Renal cortex interstitium (tissue), 11 donors: ENCODE results near the gene PI4K2B. TPM values are rescaled to one million over a fixed set of nuclear protein-coding genes. Genes with fewer than 3 reads are reported as not detected.
A peak's percentile ranks its signal among the peaks of the same experiment; 100 is the strongest.
"Not testable (repeated sequence)": the region's sequence is repeated elsewhere in the genome, so short reads cannot be mapped to it uniquely, and the experiment has no call there.

Experiments used
- DNase-seq, 11 donors: peaks; one replicate each; pipeline ENCODE4 v3.0.0-alpha.2; 2013; ENCODE audit warnings: low read depth in 9 of 11, low spot score in 4 of 11; ENCODE audit errors: extremely low read depth in 1 of 11
- polyA plus RNA-seq, 3 donors: library from polyadenylated mRNA; unstranded; fragments of 120-200 nt; gene quantifications; one replicate each; pipeline ENCODE4 v1.2.1, GENCODE V29; 2013; ENCODE audit not compliant: insufficient read length in 3 of 3

PI4K2B gene
- polyA plus RNA-seq, 3 donors = 13.4 to 17.0 (median 15.8) TPM

GRCh38 chr4:25236030-25236429, 2.2 kb downstream of the PI4K2B start:
- DNase-seq = not testable (repeated sequence)

- no peak for DNase-seq
These were observed 3.1 kb downstream of the PI4K2B start for GRCh38 chr4:25236971-25237370.

GRCh38 chr4:25238052-25238451, 4.2 kb downstream of the PI4K2B start:
- DNase-seq = no peak

GRCh38 chr4:25239528-25239927, 5.7 kb downstream of the PI4K2B start:
- DNase-seq = not testable (repeated sequence)

GRCh38 chr4:25240754-25241210, 6.9 kb downstream of the PI4K2B start:
- not testable (repeated sequence) for DNase-seq

GRCh38 chr4:25242195-25242594, 8.4 kb downstream of the PI4K2B start:
- DNase-seq = not testable (repeated sequence)

GRCh38 chr4:25245181-25245580, 11.3 kb downstream of the PI4K2B start:
- DNase-seq = no peak

- no peak for DNase-seq
These were observed 13.1 kb downstream of the PI4K2B start for GRCh38 chr4:25246680-25247611.

GRCh38 chr4:25248875-25249274, 15.0 kb downstream of the PI4K2B start:
- not testable (repeated sequence) for DNase-seq

GRCh38 chr4:25249494-25249893, 15.7 kb downstream of the PI4K2B start:
- DNase-seq = not testable (repeated sequence)

- DNase-seq = no peak
These were observed 18.6 kb downstream of the PI4K2B start for GRCh38 chr4:25252230-25253070.

- peak in 2 of 11 donors; percentile 4 to 14 for DNase-seq
These were observed 19.2 kb downstream of the PI4K2B start for GRCh38 chr4:25253071-25253445.

GRCh38 chr4:25253786-25254185, 20.0 kb downstream of the PI4K2B start:
- DNase-seq = not testable (repeated sequence)

GRCh38 chr4:25258980-25259578, 25.2 kb downstream of the PI4K2B start:
- no peak for DNase-seq

- DNase-seq = no peak
These were observed 38.0 kb downstream of the PI4K2B start for GRCh38 chr4:25271866-25272265.

GRCh38 chr4:25280210-25280609, 46.4 kb downstream of the PI4K2B start:
- DNase-seq = no peak

- DNase-seq = no peak
These were observed 50.1 kb downstream of the PI4K2B start for GRCh38 chr4:25283948-25284347.

GRCh38 chr4:25284466-25284865, 50.6 kb downstream of the PI4K2B start:
- no peak for DNase-seq

- DNase-seq = no peak
These were observed 56.7 kb downstream of the PI4K2B start for GRCh38 chr4:25290490-25291067.
